Tibial nerve (tissue), 4 donors: ENCODE data around the gene ATP1A2.

ENCODE experiments used
- EP300 ChIP-seq, 2 donors: sonication (generic); formaldehyde crosslinking; IDR thresholded peaks; one replicate each; pipeline ENCODE4 v1.6.1; 2017; ENCODE audit warnings: antibody characterized with exemption in 2 of 2, mild to moderate bottlenecking in 1 of 2
- POLR2A ChIP-seq, 2 donors: fragments of 450-650 bp; IDR thresholded peaks; one replicate each; pipeline ENCODE4 v1.6.1; 2017; ENCODE audit warnings: antibody characterized with exemption in 2 of 2, mild to moderate bottlenecking in 2 of 2, moderate library complexity in 2 of 2
- TF ChIP-seq, protein P1 (sequence below), 5 experiments: fragments of 200-600 bp in 3 of 5; fragments of 450-650 bp in 2 of 5; sonication (generic) in 3 of 5; IDR thresholded peaks; one replicate each; pipeline ENCODE4 v1.5.1; 2016 to 2019; ENCODE audit warnings: antibody characterized with exemption in 5 of 5, mild to moderate bottlenecking in 3 of 5, moderate library complexity in 2 of 5

DNA sequence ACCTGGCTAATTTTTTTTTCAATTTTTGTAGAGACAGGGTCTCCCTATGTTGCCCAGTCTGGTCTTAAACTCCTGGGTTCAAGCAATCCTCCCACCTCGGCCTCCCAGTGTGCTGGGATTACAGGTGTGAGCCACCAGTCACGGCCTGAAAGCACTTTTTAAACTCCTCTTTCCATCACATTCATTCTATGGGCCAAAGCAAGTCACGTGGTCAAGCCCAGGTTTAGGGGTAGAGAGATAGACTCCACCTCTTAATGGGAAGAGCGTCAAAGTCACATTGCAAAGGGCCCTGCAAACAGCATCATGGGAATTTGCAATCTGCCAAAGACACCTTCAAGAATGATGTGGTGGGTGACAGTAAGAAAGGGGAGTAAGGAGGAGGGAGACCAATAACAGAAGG lies 43.0 kb downstream of the ATP1A2 start:
- TF ChIP-seq, protein P1, sequence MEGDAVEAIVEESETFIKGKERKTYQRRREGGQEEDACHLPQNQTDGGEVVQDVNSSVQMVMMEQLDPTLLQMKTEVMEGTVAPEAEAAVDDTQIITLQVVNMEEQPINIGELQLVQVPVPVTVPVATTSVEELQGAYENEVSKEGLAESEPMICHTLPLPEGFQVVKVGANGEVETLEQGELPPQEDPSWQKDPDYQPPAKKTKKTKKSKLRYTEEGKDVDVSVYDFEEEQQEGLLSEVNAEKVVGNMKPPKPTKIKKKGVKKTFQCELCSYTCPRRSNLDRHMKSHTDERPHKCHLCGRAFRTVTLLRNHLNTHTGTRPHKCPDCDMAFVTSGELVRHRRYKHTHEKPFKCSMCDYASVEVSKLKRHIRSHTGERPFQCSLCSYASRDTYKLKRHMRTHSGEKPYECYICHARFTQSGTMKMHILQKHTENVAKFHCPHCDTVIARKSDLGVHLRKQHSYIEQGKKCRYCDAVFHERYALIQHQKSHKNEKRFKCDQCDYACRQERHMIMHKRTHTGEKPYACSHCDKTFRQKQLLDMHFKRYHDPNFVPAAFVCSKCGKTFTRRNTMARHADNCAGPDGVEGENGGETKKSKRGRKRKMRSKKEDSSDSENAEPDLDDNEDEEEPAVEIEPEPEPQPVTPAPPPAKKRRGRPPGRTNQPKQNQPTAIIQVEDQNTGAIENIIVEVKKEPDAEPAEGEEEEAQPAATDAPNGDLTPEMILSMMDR (IDR thresholded peaks at IDR 0.05), result no peak
- TF ChIP-seq POLR2A (IDR thresholded peaks at IDR 0.05), result no peak
- TF ChIP-seq EP300 (IDR thresholded peaks at IDR 0.05), result no peak
